ENCODE data around the gene MUC6. TPM values are rescaled to one million over a fixed set of nuclear protein-coding genes. Genes with fewer than 3 reads are reported as not detected.

MUC6 gene
- total and polyA plus RNA-seq, 9 of the 15 experiments (the other 6 are each of a cell fraction or from before 2014, with no cell fraction given), result not detected

GRCh38 chr11:1039481-1040427, 3.2 kb upstream of the MUC6 start (continued):
- TF ChIP-seq CEBPB (tag; IDR thresholded peaks at IDR 0.05) (no peak), ZNF224 (CRISPR knock-in tag; IDR thresholded peaks at IDR 0.05) (no peak), EGR1 (conservative IDR thresholded peaks at IDR 0.05) (no peak), NFRKB (IDR thresholded peaks at IDR 0.05; ENCODE audit: low read depth) (no peak), E2F5 (CRISPR knock-in tag; IDR thresholded peaks at IDR 0.05) (no peak), HBP1 (CRISPR knock-in tag; IDR thresholded peaks at IDR 0.05) (no peak), SMARCE1 (IDR thresholded peaks at IDR 0.05) (no peak)

GRCh38 chr11:1038921-1039320, 2.4 kb upstream of the MUC6 start:
- Histone ChIP-seq H3K9me1 (ENCODE audit: control insufficient read depth, insufficient read depth, low read length) (no peaks in the 10 kb centered on the region), H4K20me1 (replicated peaks; ENCODE audit: control insufficient read depth, insufficient read depth, low read length) (peaks cover 22% of the 10 kb centered on the region; the same call in 1 of the 2 replicates), H3K27me3 (ENCODE audit: control insufficient read depth in 2 of 2, insufficient read depth in 2 of 2, low read length in 2 of 2) (peaks cover 13 to 64% of the 10 kb centered on the region in 2 experiments; a peak in 4 of 5 replicates), H3K9ac (ENCODE audit: insufficient read depth in 1 of 2, low read depth in 2 of 2, low read length in 2 of 2) (no peak overlapping the region), H3K9me3 (replicated peaks; ENCODE audit: control insufficient read depth, insufficient read depth, low read depth, low read length) (no peaks in the 10 kb centered on the region), H3K4me3 (no peak overlapping the region), H3K27ac (ENCODE audit: extremely low read depth, low read depth, low read length) (no peak overlapping the region), H3K4me2 (ENCODE audit: insufficient read depth, low read length) (no peak overlapping the region), H3K36me3 (ENCODE audit: control insufficient read depth, insufficient read depth, low read length) (no peaks in the 10 kb centered on the region), H3K4me1 (replicated peaks in 1 of 2; ENCODE audit: control insufficient read depth in 2 of 2, insufficient read depth in 2 of 2, low read length in 2 of 2) (peaks cover 0 to 71% of the 10 kb centered on the region in 2 experiments; a peak in 2 of 5 replicates), H3K79me2 (ENCODE audit: control insufficient read depth, insufficient read depth, low read length) (no peaks in the 10 kb centered on the region), H2AFZ (ENCODE audit: low read depth, low read length) (no peak overlapping the region)
- CTCF ChIA-PET (ENCODE audit: low intra/inter-chr PET ratio), result no interaction called here
- in situ Hi-C loops (cut with MboI) (no loop called here), intact Hi-C loops (cut with micrococcal nuclease) (no loop called here)
- ATAC-seq, result no peak
- no peak for DNase-seq (ENCODE audit: extremely low read depth in 1 of 4, low spot score in 3 of 4)
- BruUV-seq (replicated peaks), result no TSS peak
- 20% methylated on average over 12 of the region's 12 CpGs for WGBS (ENCODE audit: insufficient coverage, low coverage, missing lambda C conversion rate)
- POLR2A ChIA-PET, result interaction anchor here (0.7 to 1.0 kb wide), 2 partner anchors 9 to 34 kb away, joined by 3 read pairs; no protein-coding TSS in a partner anchor
- no peak for FAIRE-seq
- no peak for TF ChIP-seq ZNF280A (IDR thresholded peaks at IDR 0.05; ENCODE audit: low read depth, partially characterized antibody)
- no peak for TF ChIP-seq CHD4 (IDR thresholded peaks at IDR 0.05; ENCODE audit: insufficient read depth, insufficient replicate concordance, low read depth, low read length, poor library complexity, severe bottlenecking)
- no peak for TF ChIP-seq ZNF518B (CRISPR knock-in tag; IDR thresholded peaks at IDR 0.05)
- peak; percentile 84 for TF ChIP-seq BHLHE40 (IDR thresholded peaks at IDR 0.05; ENCODE audit: low read length)
- no peak for TF ChIP-seq ZNF79 (CRISPR knock-in tag; IDR thresholded peaks at IDR 0.05; ENCODE audit: low read depth)

Data from K562 (cell line).